GM19372 (cell line): ENCODE measurements around the gene CES3.
"Not testable (repeated sequence)": the region's sequence is repeated elsewhere in the genome, so short reads cannot be mapped to it uniquely, and the experiment has no call there.

Experiments used
- ATAC-seq: cut with Tn5 transposase; IDR thresholded peaks from one replicate; pipeline ENCODE4 v1.9.1; 2021; ENCODE audit warnings: mild to moderate bottlenecking, low read depth, moderate library complexity; ENCODE audit not compliant: unreplicated experiment

CES3 gene

GRCh38 chr16:66926171-66926947, 34.7 kb upstream of the CES3 start:
- no peak for ATAC-seq

GRCh38 chr16:66926961-66927436, 34.1 kb upstream of the CES3 start:
- ATAC-seq = no peak

- ATAC-seq = no peak
Observed at GRCh38 chr16:66927918-66928649, 33.0 kb upstream of the CES3 start.

- ATAC-seq = no peak
Observed at GRCh38 chr16:66928702-66929388, 32.2 kb upstream of the CES3 start.

GRCh38 chr16:66930189-66930588, 30.9 kb upstream of the CES3 start:
- no peak for ATAC-seq

- no peak for ATAC-seq
Observed at GRCh38 chr16:66931665-66932064, 29.4 kb upstream of the CES3 start.

- no peak for ATAC-seq
Observed at GRCh38 chr16:66932076-66932475, 29.0 kb upstream of the CES3 start.

GRCh38 chr16:66933776-66934137, 27.3 kb upstream of the CES3 start:
- ATAC-seq = no peak

GRCh38 chr16:66934138-66934838, 26.8 kb upstream of the CES3 start, which contains the start of gene CIAO2B:
CIAO2B (minus strand) TSS chr16:66934402; CDS start chr16:66934364, 38 bp downstream.
- peak; percentile 82 for ATAC-seq

- not testable (repeated sequence) for ATAC-seq
Observed at GRCh38 chr16:66934839-66935313, 26.2 kb upstream of the CES3 start.

GRCh38 chr16:66935314-66936011, 25.6 kb upstream of the CES3 start, which contains the start of gene CES2:
CES2 (plus strand) TSS chr16:66935516; CDS start chr16:66935636, 120 bp downstream.
- ATAC-seq = no peak

GRCh38 chr16:66936462-66936861, 24.6 kb upstream of the CES3 start:
- ATAC-seq = no peak

- no peak for ATAC-seq
Observed at GRCh38 chr16:66936889-66937554, 24.0 kb upstream of the CES3 start.

GRCh38 chr16:66937725-66938337, 23.2 kb upstream of the CES3 start:
- ATAC-seq = no peak

GRCh38 chr16:66939366-66939765, 21.7 kb upstream of the CES3 start:
- ATAC-seq = no peak

- no peak for ATAC-seq
Observed at GRCh38 chr16:66940236-66940635, 20.8 kb upstream of the CES3 start.

GRCh38 chr16:66942981-66943380, 18.1 kb upstream of the CES3 start:
- no peak for ATAC-seq

GRCh38 chr16:66943426-66944053, 17.5 kb upstream of the CES3 start:
- no peak for ATAC-seq
